ENCODE measurements around the gene ANLN. TPM values are rescaled to one million over a fixed set of nuclear protein-coding genes. Genes with fewer than 3 reads are reported as not detected.

The ANLN gene
- total and polyA plus RNA-seq, 10 donors: 0.91 to 14.9 (median 3.2) TPM

DNA sequence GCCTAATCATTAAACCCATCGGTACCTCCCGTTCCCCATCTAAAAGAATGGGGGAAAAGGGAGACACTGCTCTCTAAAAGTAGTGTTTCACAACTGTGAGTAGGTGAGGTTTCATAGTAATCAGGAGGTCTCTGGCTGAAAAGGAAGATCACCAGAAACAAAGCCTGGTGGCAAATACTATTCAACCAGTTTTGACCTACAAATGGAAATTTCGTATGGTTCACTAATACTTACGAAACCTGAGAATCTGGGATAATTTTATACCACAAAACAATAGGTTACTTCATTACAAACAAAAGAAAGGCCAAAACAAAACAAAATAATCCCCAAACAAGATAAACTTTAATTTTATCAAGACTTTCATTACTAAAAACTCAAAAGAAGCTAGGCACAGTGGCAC is 28.4 kb upstream of the ANLN start:
- Histone ChIP-seq H3K27me3 (replicated peaks in 1 of 7) (peaks cover 0 to 5% (median 0%) of the 10 kb centered on the region in 7 donors), H3K27ac (no peak overlapping the region), H3K9me3 (no peaks in the 10 kb centered on the region), H3K4me1 (peaks cover 0 to 4% (median 2%) of the 10 kb centered on the region in 6 donors), H3K36me3 (no peaks in the 10 kb centered on the region), H3K4me3 (no peak overlapping the region)
- intact Hi-C loops (cut with DNase I; ENCODE audit: low total_unique reads): no loop called here
- TF ChIP-seq POLR2AphosphoS5 (IDR thresholded peaks at IDR 0.05) (no peak), CTCF (IDR thresholded peaks at IDR 0.05 in 8 of 11, conservative IDR thresholded peaks at IDR 0.05 in 3 of 11) (no peak), POLR2A (IDR thresholded peaks at IDR 0.05) (no peak)
- 88 to 93% (median 91%) methylated on average over 4 of the region's 4 CpGs for WGBS, 5 donors
- DNase-seq: no peak

DNA sequence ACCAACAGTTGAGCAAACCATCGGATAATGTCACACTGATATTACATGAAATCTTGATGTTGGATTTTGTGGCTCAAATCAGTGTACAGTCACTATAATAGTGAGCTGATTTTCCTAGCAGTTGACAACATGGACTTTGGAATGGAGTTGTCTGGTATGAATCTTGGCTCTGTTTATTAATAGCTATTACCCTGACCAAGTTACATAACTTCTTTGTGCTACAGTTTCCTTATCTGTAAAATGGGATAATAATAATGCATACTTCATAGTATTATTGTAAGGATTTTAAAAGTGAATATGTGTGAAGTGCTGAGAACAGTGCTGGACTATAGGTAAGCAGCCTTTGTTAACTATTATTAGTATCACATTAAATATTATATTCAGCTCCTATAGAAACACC is 26.1 kb upstream of the ANLN start:
- intact Hi-C loops (cut with DNase I; ENCODE audit: low total_unique reads): no loop called here
- DNase-seq: no peak
- H3K27ac ChIP-seq: no peak overlapping the region
- peaks cover 0 to 17% (median 13%) of the 10 kb centered on the region in 6 donors for H3K4me1 ChIP-seq
- H3K9me3 ChIP-seq: no peaks in the 10 kb centered on the region
- no peak overlapping the region for H3K4me3 ChIP-seq
- WGBS, 5 donors: 91 to 98% (median 96%) methylated on average over 1 of the region's 1 CpG
- TF ChIP-seq CTCF (IDR thresholded peaks at IDR 0.05 in 8 of 11, conservative IDR thresholded peaks at IDR 0.05 in 3 of 11) (no peak), POLR2AphosphoS5 (IDR thresholded peaks at IDR 0.05) (no peak), POLR2A (IDR thresholded peaks at IDR 0.05) (no peak)
- peaks cover 0 to 12% (median 5%) of the 10 kb centered on the region in 7 donors for H3K27me3 ChIP-seq (replicated peaks in 1 of 7)
- H3K36me3 ChIP-seq: no peaks in the 10 kb centered on the region

DNA sequence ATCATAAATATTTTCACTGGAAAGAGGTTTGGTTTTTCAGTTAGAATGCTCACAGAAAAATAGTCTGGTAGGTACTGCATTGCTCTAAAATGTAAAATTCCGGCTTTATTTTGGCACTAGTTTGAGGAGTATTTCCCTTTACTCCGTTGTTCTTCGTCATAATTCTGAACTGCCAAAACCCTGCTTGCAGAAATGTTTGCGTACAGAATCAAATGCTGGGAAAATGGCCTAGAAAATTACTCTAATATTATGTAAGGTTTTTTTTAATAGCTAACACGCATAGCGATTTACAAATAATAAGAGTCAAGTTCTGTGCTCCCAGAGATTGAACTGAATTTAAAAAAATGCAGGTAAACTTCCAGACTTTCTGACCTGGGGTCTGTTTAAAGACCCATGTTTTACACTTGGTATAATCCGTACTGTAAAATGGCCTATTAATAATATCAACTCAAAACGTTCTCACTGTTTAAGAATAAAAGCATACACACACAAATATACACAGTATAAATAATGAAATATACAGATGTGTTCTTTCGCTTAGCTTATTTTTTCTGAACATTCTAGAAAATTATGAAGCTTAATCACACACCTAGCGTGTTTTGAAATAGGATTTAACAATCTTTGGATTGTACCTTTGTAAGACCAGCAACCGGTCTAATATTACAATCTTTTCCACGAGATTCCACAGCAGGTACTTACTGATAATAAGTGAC is 23.5 kb upstream of the ANLN start:
- Histone ChIP-seq H3K36me3 (no peaks in the 10 kb centered on the region), H3K4me1 (peaks cover 0 to 17% (median 13%) of the 10 kb centered on the region in 6 donors), H3K27me3 (replicated peaks in 1 of 7) (peaks cover 0 to 19% (median 5%) of the 10 kb centered on the region in 7 donors), H3K27ac (peak overlapping the region in 1 of 8 donors; percentile 62), H3K9me3 (no peaks in the 10 kb centered on the region), H3K4me3 (peak overlapping the region; percentile 64 to 84 (median 75))
- intact Hi-C loops (cut with DNase I; ENCODE audit: low total_unique reads): no loop called here
- TF ChIP-seq CTCF (IDR thresholded peaks at IDR 0.05 in 8 of 11, conservative IDR thresholded peaks at IDR 0.05 in 3 of 11): no peak
- TF ChIP-seq POLR2AphosphoS5 (IDR thresholded peaks at IDR 0.05): no peak
- TF ChIP-seq POLR2A (IDR thresholded peaks at IDR 0.05): no peak
- WGBS, 5 donors: 69 to 74% (median 70%) methylated on average over 12 of the region's 12 CpGs
- no peak for DNase-seq

GRCh38 chr7:36366718-36367560 is 22.7 kb upstream of the ANLN start:
- Histone ChIP-seq H3K27ac (peak overlapping the region in 6 of 8 donors; percentile 15 to 80 (median 54)), H3K36me3 (no peaks in the 10 kb centered on the region), H3K4me3 (peak overlapping the region; percentile 64 to 84 (median 75)), H3K9me3 (no peaks in the 10 kb centered on the region), H3K4me1 (peaks cover 0 to 17% (median 13%) of the 10 kb centered on the region in 6 donors), H3K27me3 (replicated peaks in 1 of 7) (peaks cover 0 to 24% (median 5%) of the 10 kb centered on the region in 7 donors)
- WGBS, 5 donors: 0 to 1% (median 1%) methylated on average over 51 to 96 of the region's 96 CpGs
- TF ChIP-seq POLR2A (IDR thresholded peaks at IDR 0.05) (no peak), CTCF (IDR thresholded peaks at IDR 0.05 in 8 of 11, conservative IDR thresholded peaks at IDR 0.05 in 3 of 11) (peak; percentile 86 to 99 (median 96)), POLR2AphosphoS5 (IDR thresholded peaks at IDR 0.05) (peak; percentile 69 to 89 (median 78))
- peak; percentile 99 for DNase-seq
- intact Hi-C loops (cut with DNase I; ENCODE audit: low total_unique reads): no loop called here
